Thymus (tissue), 11 donors: Measurements from ENCODE around the gene PRKAG2. TPM values are rescaled to one million over a fixed set of nuclear protein-coding genes. Genes with fewer than 3 reads are reported as not detected.

Experiments used
- DNase-seq, 9 donors: peaks; one replicate each; pipeline ENCODE4 v3.0.0-alpha.2; 2013; ENCODE audit warnings: low spot score in 9 of 9, low read depth in 6 of 9, missing footprints in 1 of 9
- H3K27ac ChIP-seq, 2 donors: one replicate each; pipeline ENCODE4 v1.5.1; 2013; ENCODE audit warnings: control low read depth in 1 of 2, low read depth in 1 of 2, low read length in 1 of 2, mild to moderate bottlenecking in 1 of 2, moderate library complexity in 1 of 2
- H3K27me3 ChIP-seq, 2 donors: one replicate each; pipeline ENCODE4 v1.5.1; 2013; ENCODE audit warnings: low read length in 1 of 2; ENCODE audit not compliant: control insufficient read depth in 2 of 2, insufficient read depth in 1 of 2
- H3K36me3 ChIP-seq, 2 donors: one replicate each; pipeline ENCODE4 v1.5.1; 2013; ENCODE audit warnings: low read length in 1 of 2, mild to moderate bottlenecking in 1 of 2, moderate library complexity in 1 of 2; ENCODE audit not compliant: control insufficient read depth in 2 of 2, insufficient read depth in 2 of 2
- H3K4me1 ChIP-seq, 2 donors: one replicate each; pipeline ENCODE4 v1.5.1; 2013; ENCODE audit warnings: low read length in 2 of 2; ENCODE audit not compliant: control insufficient read depth in 2 of 2, insufficient read depth in 2 of 2
- H3K4me3 ChIP-seq, 2 donors: one replicate each; pipeline ENCODE4 v1.5.1; 2013; ENCODE audit warnings: low read length in 2 of 2, control low read depth in 1 of 2, mild to moderate bottlenecking in 1 of 2
- H3K9me3 ChIP-seq, 2 donors: one replicate each; pipeline ENCODE4 v1.5.1; 2013; ENCODE audit warnings: low read length in 1 of 2, mild to moderate bottlenecking in 1 of 2; ENCODE audit not compliant: control insufficient read depth in 2 of 2, insufficient read depth in 1 of 2
- WGBS: extraction: QIAGEN DNeasy Blood & Tissue Kit; methylation state at CpG from one replicate; pipeline ENCODE4 v1.1.7; 2013; 5-methylcytosine and 5-hydroxymethylcytosine counted together
- polyA plus RNA-seq: library from polyadenylated mRNA; stranded (reverse); fragments of 200-250 nt; gene quantifications from one replicate; pipeline ENCODE4 v1.2.3, GENCODE V29; 2013
- total RNA-seq: library from RNA; stranded (reverse); fragments of 120-200 nt; gene quantifications from one replicate; pipeline ENCODE4 v1.2.4, GENCODE V29; 2013
- donor health status: healthy.

The PRKAG2 gene
- total and polyA plus RNA-seq, 2 donors = 5.1 to 33.7 TPM

DNA sequence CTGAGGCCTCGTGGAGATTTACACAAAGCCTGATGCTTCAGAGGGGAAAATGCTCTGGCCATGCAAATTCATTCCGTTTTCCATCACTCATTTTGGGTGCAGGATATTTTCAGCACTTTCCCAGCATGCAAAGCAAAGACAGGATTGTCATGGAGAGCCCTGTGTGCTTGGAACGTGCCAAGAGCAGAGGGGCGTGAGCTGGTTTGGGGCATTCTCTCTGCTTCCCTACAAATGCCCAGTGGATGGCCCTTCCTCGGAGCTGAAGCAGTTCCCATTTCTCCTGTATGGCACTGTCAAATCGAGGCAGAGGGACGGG lies 164.1 kb downstream of the PRKAG2 start:
- Histone ChIP-seq H3K27me3 (no peaks in the 10 kb centered on the region), H3K4me3 (no peak overlapping the region), H3K36me3 (no peaks in the 10 kb centered on the region), H3K4me1 (no peaks in the 10 kb centered on the region), H3K27ac (no peak overlapping the region), H3K9me3 (peaks cover 0 to 1% of the 10 kb centered on the region in 2 donors)
- no peak for DNase-seq
- WGBS = 95% methylated on average over 7 of the region's 7 CpGs

DNA sequence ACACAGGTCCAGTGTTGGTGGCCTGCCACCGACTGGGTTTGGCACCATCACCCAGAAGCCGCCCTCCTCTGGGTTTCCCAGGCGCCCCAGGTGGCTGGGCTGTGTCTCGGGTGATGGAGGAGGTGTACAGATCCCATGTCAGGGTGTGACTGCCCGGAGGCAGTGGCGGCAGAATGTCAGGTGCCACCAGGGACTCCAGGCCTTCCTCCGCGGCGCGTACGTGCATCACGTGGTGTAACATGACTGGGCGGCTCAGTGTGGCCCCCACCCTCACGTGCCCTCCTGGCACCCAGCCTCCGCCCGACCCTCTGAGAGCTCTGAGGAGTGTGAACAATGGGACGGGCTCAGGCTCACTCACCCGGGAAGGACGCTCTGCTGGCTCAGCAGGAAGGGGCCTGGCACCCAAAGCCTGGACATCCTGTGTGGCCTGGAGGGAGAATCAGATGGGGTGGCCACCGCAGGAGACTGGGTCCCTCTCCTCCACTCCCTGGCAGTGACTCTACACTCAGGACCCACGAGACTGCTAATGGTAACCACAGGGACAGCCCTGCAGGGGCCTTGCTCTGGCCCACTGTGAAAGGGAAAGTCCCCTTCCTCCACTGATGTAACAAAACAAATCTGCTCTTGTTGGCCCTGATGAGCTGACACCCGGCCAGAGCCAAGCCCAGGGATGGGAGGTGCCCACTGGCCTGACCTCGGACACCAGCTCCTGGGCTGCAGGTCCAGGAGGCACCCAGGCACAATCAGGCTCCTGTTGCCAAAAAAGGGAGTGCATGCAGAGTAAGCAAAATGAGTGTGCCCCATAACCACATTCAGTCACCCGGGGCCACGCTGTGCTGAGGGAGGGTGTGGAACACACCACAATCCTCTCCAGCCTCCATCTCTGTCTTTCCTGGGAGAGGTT lies 164.8 kb downstream of the PRKAG2 start:
- 88% methylated on average over 25 of the region's 25 CpGs for WGBS
- H3K36me3 ChIP-seq = no peaks in the 10 kb centered on the region
- no peaks in the 10 kb centered on the region for H3K27me3 ChIP-seq
- H3K4me3 ChIP-seq = no peak overlapping the region
- no peaks in the 10 kb centered on the region for H3K4me1 ChIP-seq
- peaks cover 0 to 1% of the 10 kb centered on the region in 2 donors for H3K9me3 ChIP-seq
- no peak for DNase-seq
- no peak overlapping the region for H3K27ac ChIP-seq

DNA sequence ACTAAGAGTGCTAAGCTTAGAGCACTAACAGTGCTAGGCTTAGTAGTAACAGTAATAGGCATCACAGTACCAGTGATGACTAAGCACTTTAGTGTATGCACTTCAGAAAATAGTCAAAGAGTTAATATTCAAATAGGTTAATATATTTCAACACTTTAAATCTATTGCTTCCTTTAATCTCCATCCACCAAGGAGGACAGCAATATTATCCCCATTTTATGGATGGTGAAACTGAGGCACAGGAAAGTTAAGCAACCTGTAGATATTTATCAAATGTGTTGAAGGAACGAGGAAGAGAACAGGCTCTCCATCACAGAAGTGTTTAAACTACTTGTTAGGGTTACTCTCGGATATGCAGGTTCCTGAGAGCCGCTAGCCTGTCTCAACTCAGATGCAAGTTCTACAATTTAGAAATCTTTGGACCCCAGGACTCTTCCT lies 165.5 kb downstream of the PRKAG2 start:
- H3K4me1 ChIP-seq = peaks cover 0 to under 1% of the 10 kb centered on the region in 2 donors
- peaks cover 0 to 1% of the 10 kb centered on the region in 2 donors for H3K9me3 ChIP-seq
- DNase-seq = no peak
- 92% methylated on average over 3 of the region's 3 CpGs for WGBS
- no peaks in the 10 kb centered on the region for H3K36me3 ChIP-seq
- H3K27ac ChIP-seq = no peak overlapping the region
- no peak overlapping the region for H3K4me3 ChIP-seq
- H3K27me3 ChIP-seq = no peaks in the 10 kb centered on the region

DNA sequence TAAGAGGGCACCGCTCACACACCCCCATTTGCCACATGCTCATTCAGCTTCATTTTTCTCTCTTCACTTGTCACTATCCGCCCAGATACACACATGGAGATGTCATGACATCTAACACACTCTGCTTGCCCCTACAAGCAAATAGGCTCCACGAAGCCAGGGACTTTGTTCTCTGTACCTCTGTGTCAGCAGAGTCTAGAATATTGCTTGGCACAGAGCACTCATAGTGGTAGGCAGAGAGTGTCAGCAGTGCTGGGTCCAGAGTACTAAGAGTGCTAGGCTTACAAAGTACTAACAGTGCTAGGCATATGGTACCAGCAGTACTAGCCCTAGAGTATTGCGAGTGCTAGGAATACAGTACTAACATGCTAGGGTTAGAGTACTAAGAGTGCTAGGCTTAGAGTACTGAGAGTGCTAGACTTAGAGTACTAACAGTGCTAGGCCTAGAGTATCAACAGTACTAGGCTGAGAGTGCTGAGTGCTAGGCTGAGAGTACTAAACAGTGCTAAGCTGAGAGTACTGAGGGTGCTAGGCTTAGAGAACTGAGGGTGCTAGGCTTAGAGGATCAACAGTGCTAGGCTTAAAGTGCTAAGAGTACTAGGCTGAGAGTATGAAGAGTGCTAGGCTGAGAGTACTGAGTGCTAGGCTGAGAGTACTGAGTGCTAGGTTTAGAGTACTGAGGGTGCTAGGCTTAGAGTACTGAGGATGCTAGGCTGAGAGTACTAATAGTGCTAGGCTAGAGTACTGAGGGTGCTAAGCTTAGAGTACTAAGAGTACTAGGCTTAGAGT lies 166.1 kb downstream of the PRKAG2 start:
- Histone ChIP-seq H3K27ac (no peak overlapping the region), H3K4me1 (peaks cover 0 to 7% of the 10 kb centered on the region in 2 donors), H3K27me3 (no peaks in the 10 kb centered on the region), H3K4me3 (no peak overlapping the region), H3K9me3 (peaks cover 0 to 1% of the 10 kb centered on the region in 2 donors), H3K36me3 (no peaks in the 10 kb centered on the region)
- 97% methylated on average over 4 of the region's 4 CpGs for WGBS
- DNase-seq = no peak

DNA sequence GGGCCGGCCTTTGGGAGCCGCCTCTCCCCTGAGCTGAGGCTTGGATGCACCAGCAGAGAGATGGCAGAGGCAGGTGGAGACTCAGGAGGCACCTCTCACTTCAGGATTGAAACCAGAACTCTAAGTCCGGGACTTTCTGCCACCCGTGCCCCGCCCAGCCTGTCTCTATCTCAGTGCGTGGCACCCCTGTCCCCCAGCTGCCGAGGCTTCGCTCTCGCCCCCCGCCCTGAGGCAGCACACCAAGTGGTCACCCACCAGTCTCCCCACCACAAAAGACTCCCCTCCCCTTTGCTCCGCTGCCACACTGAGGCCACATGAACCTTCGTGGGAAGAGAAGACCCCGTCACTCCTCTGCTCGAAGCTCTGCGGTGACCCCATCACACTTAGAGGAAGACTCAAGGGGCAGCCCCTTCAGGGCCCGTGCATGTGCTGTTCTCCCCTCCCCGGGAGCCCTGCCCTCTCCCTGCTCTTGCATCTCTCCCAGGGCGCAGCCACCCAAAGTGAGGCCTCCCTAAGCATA lies 166.7 kb downstream of the PRKAG2 start:
- WGBS = 98% methylated on average over 18 of the region's 18 CpGs
- H3K36me3 ChIP-seq = no peaks in the 10 kb centered on the region
- peaks cover 0 to 13% of the 10 kb centered on the region in 2 donors for H3K4me1 ChIP-seq
- no peak overlapping the region for H3K27ac ChIP-seq
- no peak for DNase-seq
- peaks cover 0 to 1% of the 10 kb centered on the region in 2 donors for H3K9me3 ChIP-seq
- H3K27me3 ChIP-seq = no peaks in the 10 kb centered on the region
- no peak overlapping the region for H3K4me3 ChIP-seq

DNA sequence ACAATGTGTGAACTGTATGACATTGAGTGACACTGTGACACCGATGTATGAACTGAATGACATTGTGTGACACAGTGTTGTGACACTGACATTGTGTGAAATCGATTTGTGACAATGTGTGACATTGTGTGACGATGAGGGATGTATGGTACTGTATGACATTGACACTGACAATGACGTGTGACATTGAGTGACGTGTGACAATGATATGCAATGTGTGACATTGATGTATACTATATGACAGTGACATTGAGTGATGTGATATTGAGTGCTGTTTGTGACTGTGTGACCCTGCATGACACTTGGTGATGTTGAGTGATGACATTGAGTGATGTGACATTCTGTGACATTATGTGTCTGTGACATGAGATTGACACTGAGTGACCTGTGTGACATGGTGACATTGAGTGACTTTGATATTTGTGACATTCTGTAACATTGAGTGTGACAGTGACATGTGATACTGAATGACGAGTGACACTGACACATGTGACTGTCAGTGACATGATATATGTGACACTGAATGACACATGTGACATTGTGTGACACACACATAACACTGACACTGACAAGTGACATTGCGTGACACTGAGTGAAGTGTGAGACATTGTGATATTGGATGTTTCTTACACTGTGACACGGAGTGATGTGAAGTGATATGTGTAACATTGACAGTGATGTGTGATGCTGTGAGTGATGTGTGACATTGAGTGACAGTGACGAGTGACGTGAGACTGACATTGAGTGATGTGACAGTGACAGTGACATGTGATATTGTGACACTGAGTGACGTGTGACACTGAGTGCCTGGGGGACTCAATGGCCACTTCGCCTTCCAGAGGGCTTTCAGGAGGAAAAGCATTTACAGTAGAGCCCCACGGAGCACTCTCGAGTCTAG lies 167.5 kb downstream of the PRKAG2 start:
- no peak for DNase-seq
- Histone ChIP-seq H3K36me3 (no peaks in the 10 kb centered on the region), H3K4me3 (no peak overlapping the region), H3K9me3 (peaks cover 0 to 1% of the 10 kb centered on the region in 2 donors), H3K27me3 (no peaks in the 10 kb centered on the region), H3K27ac (no peak overlapping the region), H3K4me1 (peaks cover 0 to 13% of the 10 kb centered on the region in 2 donors)
- 96% methylated on average over 14 of the region's 14 CpGs for WGBS

DNA sequence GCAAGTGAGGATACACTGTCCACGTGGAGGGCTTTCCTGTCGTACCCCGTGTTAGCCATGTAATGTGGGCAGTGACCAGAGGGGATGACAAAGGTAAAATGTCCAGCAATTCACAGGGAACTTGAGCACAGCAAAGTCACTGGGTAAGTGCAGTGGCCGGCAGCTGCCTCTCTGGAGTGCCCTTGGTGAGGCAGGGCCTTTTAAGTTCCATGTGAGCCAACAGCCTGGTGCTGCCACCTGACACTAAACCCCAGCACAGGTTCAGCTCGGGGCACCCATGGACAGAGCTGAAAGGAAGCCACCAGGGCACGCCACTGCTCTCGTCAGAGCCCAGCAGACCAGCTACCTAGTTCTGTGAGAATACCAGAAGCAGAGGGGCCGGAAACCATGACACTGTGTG lies 168.3 kb downstream of the PRKAG2 start:
- 96% methylated on average over 8 of the region's 8 CpGs for WGBS
- Histone ChIP-seq H3K27me3 (no peaks in the 10 kb centered on the region), H3K27ac (no peak overlapping the region), H3K36me3 (no peaks in the 10 kb centered on the region), H3K4me3 (no peak overlapping the region), H3K4me1 (peaks cover 0 to 13% of the 10 kb centered on the region in 2 donors), H3K9me3 (no peaks in the 10 kb centered on the region)
- DNase-seq = no peak

DNA sequence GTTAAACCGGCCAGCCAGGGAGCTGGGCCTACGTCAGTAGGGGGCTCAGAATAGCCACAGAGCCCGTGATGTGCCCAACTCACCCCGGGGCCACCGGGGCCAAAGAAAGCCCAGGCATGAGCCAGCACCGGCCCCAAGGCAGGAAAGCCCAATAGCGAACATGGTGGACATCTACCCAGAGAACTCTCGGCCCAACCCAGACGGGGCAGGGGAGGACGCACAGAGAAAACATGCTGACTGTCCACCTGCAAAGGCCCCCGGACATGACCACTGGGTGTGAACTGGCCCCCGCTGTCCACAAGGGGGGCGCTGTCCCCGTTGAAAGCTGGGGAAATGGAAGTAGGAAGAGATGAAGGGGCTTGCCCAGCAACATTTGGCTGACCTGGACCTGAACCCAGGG lies 169.2 kb downstream of the PRKAG2 start:
- WGBS = 96% methylated on average over 14 of the region's 14 CpGs
- no peaks in the 10 kb centered on the region for H3K36me3 ChIP-seq
- H3K4me1 ChIP-seq = peaks cover 0 to 13% of the 10 kb centered on the region in 2 donors
- no peak for DNase-seq
- H3K27ac ChIP-seq = no peak overlapping the region
- H3K4me3 ChIP-seq = no peak overlapping the region
- H3K27me3 ChIP-seq = no peaks in the 10 kb centered on the region
- no peaks in the 10 kb centered on the region for H3K9me3 ChIP-seq
